Testis (tissue), 3 donors: ENCODE data around the gene LELP1. TPM values are rescaled to one million over a fixed set of nuclear protein-coding genes. Genes with fewer than 3 reads are reported as not detected.
"Not testable (repeated sequence)": the region's sequence is repeated elsewhere in the genome, so short reads cannot be mapped to it uniquely, and the experiment has no call there.

Experiments
- DNase-seq: peaks from one replicate; pipeline ENCODE4 v3.0.0-alpha.2; 2019
- H3K27ac ChIP-seq, 2 donors: fragments of 200-600 bp; sonication (generic); one replicate each; pipeline ENCODE4 v1.5.1; 2019
- H3K27me3 ChIP-seq: fragments of 200-600 bp; sonication (generic); one replicate; pipeline ENCODE4 v1.5.1; 2019
- H3K36me3 ChIP-seq: fragments of 200-600 bp; sonication (generic); one replicate; pipeline ENCODE4 v1.5.1; 2017; ENCODE audit warnings: low read depth; ENCODE audit errors: missing control alignments
- H3K4me1 ChIP-seq: fragments of 200-600 bp; sonication (generic); one replicate; pipeline ENCODE4 v1.5.1; 2019
- H3K4me3 ChIP-seq, 2 donors: fragments of 200-600 bp; sonication (generic); one replicate each; pipeline ENCODE4 v1.5.1; 2017 to 2019
- H3K9me3 ChIP-seq: fragments of 200-600 bp; sonication (generic); one replicate; pipeline ENCODE4 v1.5.1; 2017
- CTCF ChIP-seq, 3 experiments: fragments of 450-650 bp in 2 of 3; fragments of 200-600 bp in 1 of 3; sonication (generic) in 1 of 3; IDR thresholded peaks; one replicate each; pipeline ENCODE4 v1.5.1; 2016 to 2019; ENCODE audit warnings: antibody characterized with exemption in 3 of 3, mild to moderate bottlenecking in 2 of 3, moderate library complexity in 1 of 3
- POLR2A ChIP-seq: fragments of 450-650 bp; IDR thresholded peaks from one replicate; pipeline ENCODE4 v1.6.1; 2017; ENCODE audit warnings: antibody characterized with exemption, mild to moderate bottlenecking, moderate library complexity
- whole genome bisulfite sequencing, 2 donors: methylation state at CpG; one replicate each; pipeline ENCODE4 v1.1.5; 2018; 5-methylcytosine and 5-hydroxymethylcytosine counted together
- intact Hi-C: fragments of 100-400 bp; cut with DNase I; formaldehyde crosslinking; loops from one replicate; pipeline ENCODE4 v1.15.1; 2023; ENCODE audit warnings: low total_unique reads
- polyA plus RNA-seq: library from polyadenylated mRNA; stranded (reverse); fragments of 350-450 nt; fragmentation: Illumina TruSeq; extraction: RNeasy Lipid Tissue Mini Kit (QIAGEN cat#74804); gene quantifications from one replicate; pipeline ENCODE4 v1.2.3, GENCODE V29; 2014; ENCODE audit warnings: low read depth, low replicate concordance; ENCODE audit not compliant: insufficient read depth
- total RNA-seq, 2 donors: library from RNA; depleted of rRNA; stranded (reverse); fragments of >200 nt; gene quantifications; one replicate each; pipeline ENCODE4 v1.2.3, GENCODE V29; 2016

LELP1 gene
- total and polyA plus RNA-seq, 3 donors from 2014 or later = 124 to 847 (median 467) TPM

- H3K4me3 ChIP-seq = no peak overlapping the region
- TF ChIP-seq POLR2A = no peak
- DNase-seq = no peak
- H3K27ac ChIP-seq = no peak overlapping the region
- H3K4me1 ChIP-seq = no peaks in the 10 kb centered on the region
- no peaks in the 10 kb centered on the region for H3K9me3 ChIP-seq
- H3K36me3 ChIP-seq = no peaks in the 10 kb centered on the region
- 94 to 100% methylated on average over 4 of the region's 4 CpGs for WGBS, 2 donors
- H3K27me3 ChIP-seq = no peaks in the 10 kb centered on the region
- intact Hi-C loops = no loop called here
Measured at GRCh38 chr1:153213519-153213918, 10.3 kb downstream of the LELP1 start.

- Histone ChIP-seq H3K4me3 (no peak within 1 kb of the TSS), H3K27ac (no peak within 1 kb of the TSS), H3K4me1 (no peaks in the 10 kb centered on the region), H3K27me3 (no peaks in the 10 kb centered on the region), H3K36me3 (no peaks in the 10 kb centered on the region), H3K9me3 (no peaks in the 10 kb centered on the region)
- 77 to 93% methylated on average over 3 of the region's 3 CpGs for WGBS, 2 donors
- intact Hi-C loops = no loop called here
- TF ChIP-seq POLR2A = no peak
- TF ChIP-seq CTCF (IDR thresholded peaks at IDR 0.05) = no peak
- no peak for DNase-seq
Measured at GRCh38 chr1:153217212-153217611, 14.0 kb downstream of the LELP1 start, which contains the start of gene PRR9. PRR9 (plus strand) TSS chr1:153217584; CDS start chr1:153218145, 561 bp downstream.

GRCh38 chr1:153217744-153218416 is 14.7 kb downstream of the LELP1 start:
- no peaks in the 10 kb centered on the region for H3K9me3 ChIP-seq
- H3K27me3 ChIP-seq = no peaks in the 10 kb centered on the region
- WGBS, 2 donors = 58 to 67% methylated on average over 2 of the region's 2 CpGs
- no peak for DNase-seq
- intact Hi-C loops = no loop called here
- no peaks in the 10 kb centered on the region for H3K4me1 ChIP-seq
- H3K36me3 ChIP-seq = no peaks in the 10 kb centered on the region
- H3K4me3 ChIP-seq = no peak overlapping the region
- no peak for TF ChIP-seq POLR2A
- H3K27ac ChIP-seq = no peak overlapping the region

- no peak for TF ChIP-seq POLR2A
- TF ChIP-seq CTCF (IDR thresholded peaks at IDR 0.05) = no peak
- Histone ChIP-seq H3K36me3 (no peaks in the 10 kb centered on the region), H3K27me3 (no peaks in the 10 kb centered on the region), H3K4me3 (no peak overlapping the region), H3K9me3 (no peaks in the 10 kb centered on the region), H3K27ac (no peak overlapping the region), H3K4me1 (no peaks in the 10 kb centered on the region)
- 36 to 53% methylated on average over 6 of the region's 6 CpGs for WGBS, 2 donors
- DNase-seq = peak; percentile 34
- intact Hi-C loops = no loop called here
Measured at GRCh38 chr1:153220606-153221303, 17.5 kb downstream of the LELP1 start.

- H3K4me3 ChIP-seq, H3K4me1 ChIP-seq, H3K9me3 ChIP-seq, H3K27me3 ChIP-seq, H3K27ac ChIP-seq, intact Hi-C loops, H3K36me3 ChIP-seq: not testable (repeated sequence)
- 54 to 60% methylated on average over 16 of the region's 16 CpGs for WGBS, 2 donors
- TF ChIP-seq CTCF (IDR thresholded peaks at IDR 0.05) = peak; percentile 10 to 66 (median 58)
- peak; percentile 81 for DNase-seq
Measured at GRCh38 chr1:153223040-153223891, 20.0 kb downstream of the LELP1 start.
